ENCODE results near the gene ADGRA1.

The ADGRA1 gene

GRCh38 chr10:133062635-133063034, 25.1 kb upstream of the ADGRA1 start:
- ChIA-PET POLR2A (no interaction called here), CTCF (no interaction called here)
- no peak overlapping the region for H3K27ac ChIP-seq (ENCODE audit: extremely low read depth, low read depth, low read length)
- H3K4me1 ChIP-seq (ENCODE audit: control insufficient read depth, insufficient read depth, low read length): no peaks in the 10 kb centered on the region
- TF ChIP-seq, protein P1, sequence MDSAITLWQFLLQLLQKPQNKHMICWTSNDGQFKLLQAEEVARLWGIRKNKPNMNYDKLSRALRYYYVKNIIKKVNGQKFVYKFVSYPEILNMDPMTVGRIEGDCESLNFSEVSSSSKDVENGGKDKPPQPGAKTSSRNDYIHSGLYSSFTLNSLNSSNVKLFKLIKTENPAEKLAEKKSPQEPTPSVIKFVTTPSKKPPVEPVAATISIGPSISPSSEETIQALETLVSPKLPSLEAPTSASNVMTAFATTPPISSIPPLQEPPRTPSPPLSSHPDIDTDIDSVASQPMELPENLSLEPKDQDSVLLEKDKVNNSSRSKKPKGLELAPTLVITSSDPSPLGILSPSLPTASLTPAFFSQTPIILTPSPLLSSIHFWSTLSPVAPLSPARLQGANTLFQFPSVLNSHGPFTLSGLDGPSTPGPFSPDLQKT (IDR thresholded peaks at IDR 0.05; ENCODE audit: borderline replicate concordance, low read depth, low read length): no peak
- TF ChIP-seq ZNF211 (tag by site-specific recombination; IDR thresholded peaks at IDR 0.05; ENCODE audit: low read depth) (no peak), ZNF10 (tag by site-specific recombination; IDR thresholded peaks at IDR 0.05) (no peak), ZNF776 (tag by site-specific recombination; IDR thresholded peaks at IDR 0.05; ENCODE audit: borderline replicate concordance) (no peak), ZNF433 (tag by site-specific recombination; IDR thresholded peaks at IDR 0.05; ENCODE audit: low read depth) (no peak), ZNF548 (tag by site-specific recombination; IDR thresholded peaks at IDR 0.05) (no peak), ZNF391 (tag by site-specific recombination; IDR thresholded peaks at IDR 0.05; ENCODE audit: borderline replicate concordance, low read depth) (no peak)
- no peaks in the 10 kb centered on the region for H3K36me3 ChIP-seq (ENCODE audit: control insufficient read depth in 2 of 2, insufficient read depth in 1 of 2, low read length in 2 of 2)
- H3K4me3 ChIP-seq (ENCODE audit: low read depth, low read length): no peak overlapping the region
- H3K9me3 ChIP-seq (ENCODE audit: control insufficient read depth, insufficient read depth, low read depth, low read length): no peaks in the 10 kb centered on the region

DNA sequence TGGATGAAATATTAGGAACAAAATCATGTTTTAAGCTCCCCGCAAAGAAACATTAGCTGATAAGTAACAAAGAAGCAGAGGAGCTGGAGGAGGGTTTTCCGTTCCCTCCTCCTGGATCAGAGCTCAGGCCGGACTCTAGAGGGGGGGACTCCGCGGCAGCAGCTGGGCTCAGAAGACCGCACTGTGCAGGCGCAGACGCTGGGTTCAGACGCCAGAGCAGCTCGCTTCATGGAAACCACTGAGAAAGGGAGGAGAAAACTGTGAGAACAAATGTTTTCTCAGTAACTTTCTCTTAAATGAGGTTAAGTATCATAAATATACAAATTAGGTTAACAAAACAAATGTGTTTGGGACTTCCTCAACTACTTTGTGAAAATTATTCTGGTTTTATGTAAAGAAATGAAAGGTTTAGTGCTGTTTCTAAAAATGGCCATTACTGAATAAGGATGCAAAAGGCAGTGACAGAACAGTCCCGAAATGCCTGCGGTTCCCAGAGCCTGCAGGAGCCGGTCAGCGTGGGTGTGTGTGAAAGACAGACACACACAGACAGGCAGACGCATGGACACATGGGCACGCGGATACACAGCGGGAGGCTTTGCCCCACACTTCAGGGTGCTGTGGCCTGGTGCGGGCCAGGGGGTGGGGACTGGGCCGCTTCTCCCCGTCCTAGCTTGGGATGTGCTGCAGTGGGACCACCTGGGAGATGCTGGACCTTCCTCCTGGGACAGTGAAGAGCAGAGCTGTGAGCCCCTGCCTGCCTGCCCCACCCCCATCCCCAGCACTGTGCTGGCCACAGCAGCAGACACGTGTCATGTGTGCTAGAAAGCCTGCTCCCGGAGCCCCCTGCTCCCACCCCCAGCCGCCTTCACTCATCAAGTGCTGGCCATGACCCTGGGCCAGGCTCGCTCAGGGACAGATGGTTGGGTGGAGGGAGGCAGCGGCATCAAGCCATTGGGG, 20.3 kb upstream of the ADGRA1 start:
- Histone ChIP-seq H3K4me1 (ENCODE audit: control insufficient read depth, insufficient read depth, low read length) (no peaks in the 10 kb centered on the region), H3K27ac (ENCODE audit: extremely low read depth, low read depth, low read length) (no peak overlapping the region), H3K36me3 (ENCODE audit: control insufficient read depth in 2 of 2, insufficient read depth in 1 of 2, low read length in 2 of 2) (no peaks in the 10 kb centered on the region), H3K9me3 (ENCODE audit: control insufficient read depth, insufficient read depth, low read depth, low read length) (no peaks in the 10 kb centered on the region), H3K4me3 (ENCODE audit: low read depth, low read length) (no peak overlapping the region)
- TF ChIP-seq SETDB1 (IDR thresholded peaks at IDR 0.05; ENCODE audit: insufficient read length, low read length) (no peak), ZFHX2 (tag by site-specific recombination; conservative IDR thresholded peaks at IDR 0.05) (peak; percentile 36; the same call in 1 of the 2 replicates), PRDM1 (tag by site-specific recombination; IDR thresholded peaks at IDR 0.05) (peak; percentile 55; the same call in 1 of the 2 replicates)
- ChIA-PET POLR2A (no interaction called here), CTCF (no interaction called here)

DNA sequence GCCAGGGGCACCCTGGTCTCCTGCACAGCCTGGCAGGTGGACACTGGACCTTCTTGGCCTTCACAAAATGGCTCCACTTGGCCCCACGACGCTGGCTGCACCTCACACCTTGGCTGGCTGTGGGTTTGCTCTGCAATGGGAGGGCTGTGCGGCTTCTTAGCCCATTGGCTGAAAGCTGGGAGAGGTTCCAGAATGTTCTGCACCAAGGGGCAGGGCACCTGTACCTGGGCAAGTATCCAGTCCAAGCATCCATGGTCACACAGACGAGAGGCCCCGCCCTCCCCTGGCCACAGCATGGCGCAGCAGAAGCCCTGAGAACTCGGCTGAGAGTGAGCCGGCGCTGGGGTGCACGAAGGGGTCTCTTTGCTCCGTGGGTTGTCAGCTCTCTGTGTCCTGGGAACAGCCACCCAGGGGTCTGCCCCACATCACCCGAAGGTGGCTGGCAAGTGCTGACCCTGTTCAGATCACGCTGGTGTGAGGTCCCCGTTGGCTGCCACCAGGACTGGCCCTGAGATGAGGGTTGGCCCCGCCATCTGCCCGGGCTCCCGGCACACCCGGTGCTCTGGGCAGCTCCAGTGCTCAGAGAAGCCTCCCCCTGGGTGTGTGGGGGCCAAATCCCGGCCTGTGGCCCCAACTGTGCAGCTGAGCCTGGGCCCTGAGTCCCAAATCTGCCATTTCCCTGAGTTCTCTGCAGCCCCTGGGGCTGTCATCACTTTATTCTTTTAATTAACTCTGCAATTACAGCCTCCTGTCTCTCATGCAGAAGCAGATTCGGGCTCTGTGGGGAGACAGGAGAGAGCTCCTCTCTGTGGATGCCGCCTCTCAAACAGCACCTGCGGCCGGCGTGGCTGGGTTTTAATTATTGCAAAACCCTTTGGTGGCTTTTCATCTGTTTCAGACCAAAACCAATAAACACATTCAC, 19.4 kb upstream of the ADGRA1 start:
- Histone ChIP-seq H3K27ac (ENCODE audit: extremely low read depth, low read depth, low read length) (no peak overlapping the region), H3K4me1 (ENCODE audit: control insufficient read depth, insufficient read depth, low read length) (no peaks in the 10 kb centered on the region), H3K36me3 (ENCODE audit: control insufficient read depth in 2 of 2, insufficient read depth in 1 of 2, low read length in 2 of 2) (no peaks in the 10 kb centered on the region), H3K9me3 (ENCODE audit: control insufficient read depth, insufficient read depth, low read depth, low read length) (no peaks in the 10 kb centered on the region), H3K4me3 (ENCODE audit: low read depth, low read length) (no peak overlapping the region)
- POLR2A ChIA-PET: no interaction called here
- CTCF ChIA-PET: no interaction called here
- TF ChIP-seq ZNF280C (tag by site-specific recombination; IDR thresholded peaks at IDR 0.05) (no peak), PRDM2 (tag by site-specific recombination; IDR thresholded peaks at IDR 0.05; ENCODE audit: borderline replicate concordance) (no peak), ZNF560 (tag by site-specific recombination; IDR thresholded peaks at IDR 0.05; ENCODE audit: borderline replicate concordance) (no peak), FEZF1 (tag by site-specific recombination; IDR thresholded peaks at IDR 0.05) (no peak), ZXDB (tag by site-specific recombination; IDR thresholded peaks at IDR 0.05) (no peak)
- TF ChIP-seq, protein P2, sequence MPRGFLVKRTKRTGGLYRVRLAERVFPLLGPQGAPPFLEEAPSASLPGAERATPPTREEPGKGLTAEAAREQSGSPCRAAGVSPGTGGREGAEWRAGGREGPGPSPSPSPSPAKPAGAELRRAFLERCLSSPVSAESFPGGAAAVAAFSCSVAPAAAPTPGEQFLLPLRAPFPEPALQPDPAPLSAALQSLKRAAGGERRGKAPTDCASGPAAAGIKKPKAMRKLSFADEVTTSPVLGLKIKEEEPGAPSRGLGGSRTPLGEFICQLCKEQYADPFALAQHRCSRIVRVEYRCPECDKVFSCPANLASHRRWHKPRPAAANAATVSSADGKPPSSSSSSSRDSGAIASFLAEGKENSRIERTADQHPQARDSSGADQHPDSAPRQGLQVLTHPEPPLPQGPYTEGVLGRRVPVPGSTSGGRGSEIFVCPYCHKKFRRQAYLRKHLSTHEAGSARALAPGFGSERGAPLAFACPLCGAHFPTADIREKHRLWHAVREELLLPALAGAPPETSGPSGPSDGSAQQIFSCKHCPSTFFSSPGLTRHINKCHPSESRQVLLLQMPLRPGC (tag by site-specific recombination; IDR thresholded peaks at IDR 0.05): no peak
